Endodermal cell (in vitro differentiated cells): ENCODE data around the gene GFRA4. TPM values are rescaled to one million over a fixed set of nuclear protein-coding genes. Genes with fewer than 3 reads are reported as not detected.

ENCODE experiments used
- DNase-seq: peaks from one replicate; pipeline ENCODE4 v3.0.0-alpha.2; 2017
- H3K27ac ChIP-seq: 2 replicates; pipeline ENCODE4 v1.5.1; 2013; ENCODE audit warnings: mild to moderate bottlenecking, low read depth, low read length, moderate library complexity
- H3K27me3 ChIP-seq: 2 replicates; pipeline ENCODE4 v1.6.1; 2013; ENCODE audit warnings: mild to moderate bottlenecking, low read length, moderate library complexity; ENCODE audit not compliant: insufficient read depth, control insufficient read depth, poor library complexity, severe bottlenecking
- H3K36me3 ChIP-seq: 2 replicates; pipeline ENCODE4 v1.7.0; 2013; ENCODE audit warnings: mild to moderate bottlenecking, low read length, moderate library complexity; ENCODE audit not compliant: control insufficient read depth, insufficient read depth
- H3K4me1 ChIP-seq: one replicate; pipeline ENCODE4 v1.7.0; 2013; ENCODE audit warnings: low read length; ENCODE audit not compliant: control insufficient read depth, insufficient read depth
- H3K4me3 ChIP-seq: 2 replicates; pipeline ENCODE4 v1.5.1; 2013; ENCODE audit warnings: mild to moderate bottlenecking, low read length, moderate library complexity
- H3K9ac ChIP-seq: 2 replicates; pipeline ENCODE4 v1.6.1; 2013; ENCODE audit warnings: mild to moderate bottlenecking, low read length, moderate library complexity; ENCODE audit not compliant: poor library complexity, severe bottlenecking; ENCODE audit errors: extremely low read depth
- H3K9me3 ChIP-seq: 2 replicates; pipeline ENCODE4 v1.6.1; 2013; ENCODE audit warnings: mild to moderate bottlenecking, low read length, moderate library complexity; ENCODE audit not compliant: control insufficient read depth
- H3K27ac Mint-ChIP-seq: 2 replicates; pipeline ENCODE4 v1.8.0; 2020; ENCODE audit warnings: mixed read lengths
- H3K27me3 Mint-ChIP-seq: 2 replicates; pipeline ENCODE4 v1.8.0; 2021; ENCODE audit warnings: mild to moderate bottlenecking, mixed read lengths; ENCODE audit not compliant: insufficient read depth
- H3K36me3 Mint-ChIP-seq: 2 replicates; pipeline ENCODE4 v1.8.0; 2020; ENCODE audit warnings: low read depth, mixed read lengths
- H3K4me1 Mint-ChIP-seq: 2 replicates; pipeline ENCODE4 v1.8.0; 2020; ENCODE audit warnings: mixed read lengths
- H3K4me3 Mint-ChIP-seq: 2 replicates; pipeline ENCODE4 v1.8.0; 2020; ENCODE audit warnings: mild to moderate bottlenecking, moderate library complexity, mixed read lengths
- H3K9me3 Mint-ChIP-seq: 2 replicates; pipeline ENCODE4 v1.8.0; 2020; ENCODE audit warnings: mild to moderate bottlenecking, mixed read lengths
- CTCF ChIP-seq: fragments of 200-600 bp; sonication (generic); conservative IDR thresholded peaks from 2 replicates; pipeline ENCODE4 v1.5.0; 2021; ENCODE audit warnings: antibody characterized with exemption, mild to moderate bottlenecking
- WGBS, 2 experiments: methylation state at CpG; one replicate each; pipeline versions ENCODE4 v1.1.5 to v1.1.7; 2013; ENCODE audit warnings: missing lambda C conversion rate in 2 of 2, mixed read lengths in 1 of 2; ENCODE audit not compliant: insufficient coverage in 1 of 2, insufficient read length in 1 of 2; 5-methylcytosine and 5-hydroxymethylcytosine counted together
- total RNA-seq, 2 donors: library from RNA; stranded (reverse); fragmentation: NEBNext Ultra II Directional in 1 of 2; extraction: Animal tissue kit (Norgen Biotek cat#: 25700) in 1 of 2; gene quantifications; 2 replicates in 1 of 2; 3 replicates in 1 of 2; pipeline ENCODE4 v1.2.1, GENCODE V29; 2021

GFRA4 gene
- total RNA-seq, 2 donors from 2014 or later: not detected

GRCh38 chr20:3704087-3704486 lies 40.9 kb upstream of the GFRA4 start:
- H3K9me3 Mint-ChIP-seq: no peaks in the 10 kb centered on the region
- H3K27me3 Mint-ChIP-seq: peaks cover 2% of the 10 kb centered on the region
- Histone ChIP-seq H3K27me3 (no peaks in the 10 kb centered on the region), H3K4me1 (no peaks in the 10 kb centered on the region), H3K4me3 (no peak overlapping the region), H3K36me3 (no peaks in the 10 kb centered on the region), H3K9ac (no peak overlapping the region), H3K9me3 (no peaks in the 10 kb centered on the region), H3K27ac (no peak overlapping the region)
- 82 to 89% methylated on average over 3 to 5 of the region's 5 CpGs for WGBS, 2 experiments
- no peak overlapping the region for H3K27ac Mint-ChIP-seq
- H3K4me3 Mint-ChIP-seq: no peak overlapping the region
- H3K4me1 Mint-ChIP-seq: no peaks in the 10 kb centered on the region
- no peaks in the 10 kb centered on the region for H3K36me3 Mint-ChIP-seq
- TF ChIP-seq CTCF: no peak
- DNase-seq: no peak

- no peak for DNase-seq
- Histone ChIP-seq H3K9me3 (no peaks in the 10 kb centered on the region), H3K4me1 (no peaks in the 10 kb centered on the region), H3K4me3 (no peak overlapping the region), H3K27ac (no peak overlapping the region), H3K9ac (no peak overlapping the region), H3K27me3 (no peaks in the 10 kb centered on the region), H3K36me3 (no peaks in the 10 kb centered on the region)
- Mint-ChIP-seq H3K9me3 (no peaks in the 10 kb centered on the region), H3K27ac (no peak overlapping the region), H3K36me3 (no peaks in the 10 kb centered on the region), H3K4me1 (no peaks in the 10 kb centered on the region), H3K27me3 (peaks cover 2% of the 10 kb centered on the region), H3K4me3 (no peak overlapping the region)
- TF ChIP-seq CTCF: no peak
- WGBS, 2 experiments: 94 to 96% methylated on average over 8 to 9 of the region's 11 CpGs
Measured at GRCh38 chr20:3702611-3703391, 39.6 kb upstream of the GFRA4 start.

GRCh38 chr20:3701061-3701998 lies 38.1 kb upstream of the GFRA4 start:
- Histone ChIP-seq H3K4me3 (no peak overlapping the region), H3K27ac (no peak overlapping the region), H3K27me3 (no peaks in the 10 kb centered on the region), H3K4me1 (no peaks in the 10 kb centered on the region), H3K36me3 (no peaks in the 10 kb centered on the region), H3K9me3 (no peaks in the 10 kb centered on the region), H3K9ac (no peak overlapping the region)
- Mint-ChIP-seq H3K27me3 (peaks cover 2% of the 10 kb centered on the region), H3K4me1 (no peaks in the 10 kb centered on the region), H3K9me3 (peaks cover under 1% of the 10 kb centered on the region), H3K36me3 (no peaks in the 10 kb centered on the region), H3K4me3 (no peak overlapping the region), H3K27ac (no peak overlapping the region)
- TF ChIP-seq CTCF: no peak
- DNase-seq: no peak
- 90% methylated on average over 13 of the region's 13 CpGs for WGBS, 2 experiments
